GM18858 (cell line): Measurements from ENCODE around the gene EPHB3.

Experiments used
- ATAC-seq: cut with Tn5 transposase; IDR thresholded peaks from one replicate; pipeline ENCODE4 v1.9.1; 2021; ENCODE audit not compliant: unreplicated experiment

Gene EPHB3

DNA sequence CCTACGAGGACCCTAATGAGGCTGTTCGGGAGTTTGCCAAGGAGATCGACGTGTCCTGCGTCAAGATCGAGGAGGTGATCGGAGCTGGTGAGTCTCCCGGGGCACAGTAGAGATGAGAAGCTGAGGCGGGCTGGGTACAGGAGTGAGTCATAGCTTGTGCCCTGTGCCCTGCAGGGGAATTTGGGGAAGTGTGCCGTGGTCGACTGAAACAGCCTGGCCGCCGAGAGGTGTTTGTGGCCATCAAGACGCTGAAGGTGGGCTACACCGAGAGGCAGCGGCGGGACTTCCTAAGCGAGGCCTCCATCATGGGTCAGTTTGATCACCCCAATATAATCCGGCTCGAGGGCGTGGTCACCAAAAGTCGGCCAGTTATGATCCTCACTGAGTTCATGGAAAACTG is 17.9 kb downstream of the EPHB3 start:
- ATAC-seq = no peak

DNA sequence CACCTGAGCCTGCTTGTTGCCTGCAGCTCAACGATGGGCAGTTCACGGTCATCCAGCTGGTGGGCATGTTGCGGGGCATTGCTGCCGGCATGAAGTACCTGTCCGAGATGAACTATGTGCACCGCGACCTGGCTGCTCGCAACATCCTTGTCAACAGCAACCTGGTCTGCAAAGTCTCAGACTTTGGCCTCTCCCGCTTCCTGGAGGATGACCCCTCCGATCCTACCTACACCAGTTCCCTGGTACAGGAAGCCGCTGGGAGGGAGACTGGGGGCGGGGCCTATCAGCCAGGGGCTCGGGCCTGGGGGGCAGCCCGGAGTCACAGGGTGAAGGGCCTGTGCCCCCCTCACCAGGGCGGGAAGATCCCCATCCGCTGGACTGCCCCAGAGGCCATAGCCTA is 18.8 kb downstream of the EPHB3 start:
- no peak for ATAC-seq

DNA sequence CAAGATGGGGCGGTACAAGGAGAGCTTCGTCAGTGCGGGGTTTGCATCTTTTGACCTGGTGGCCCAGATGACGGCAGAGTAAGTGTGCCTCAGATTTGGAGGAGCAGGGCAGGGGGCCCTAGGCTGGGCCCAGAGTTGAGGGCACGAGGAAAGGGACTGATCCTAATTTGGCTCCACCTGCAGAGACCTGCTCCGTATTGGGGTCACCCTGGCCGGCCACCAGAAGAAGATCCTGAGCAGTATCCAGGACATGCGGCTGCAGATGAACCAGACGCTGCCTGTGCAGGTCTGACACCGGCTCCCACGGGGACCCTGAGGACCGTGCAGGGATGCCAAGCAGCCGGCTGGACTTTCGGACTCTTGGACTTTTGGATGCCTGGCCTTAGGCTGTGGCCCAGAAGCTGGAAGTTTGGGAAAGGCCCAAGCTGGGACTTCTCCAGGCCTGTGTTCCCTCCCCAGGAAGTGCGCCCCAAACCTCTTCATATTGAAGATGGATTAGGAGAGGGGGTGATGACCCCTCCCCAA is 19.8 kb downstream of the EPHB3 start:
- no peak for ATAC-seq

DNA sequence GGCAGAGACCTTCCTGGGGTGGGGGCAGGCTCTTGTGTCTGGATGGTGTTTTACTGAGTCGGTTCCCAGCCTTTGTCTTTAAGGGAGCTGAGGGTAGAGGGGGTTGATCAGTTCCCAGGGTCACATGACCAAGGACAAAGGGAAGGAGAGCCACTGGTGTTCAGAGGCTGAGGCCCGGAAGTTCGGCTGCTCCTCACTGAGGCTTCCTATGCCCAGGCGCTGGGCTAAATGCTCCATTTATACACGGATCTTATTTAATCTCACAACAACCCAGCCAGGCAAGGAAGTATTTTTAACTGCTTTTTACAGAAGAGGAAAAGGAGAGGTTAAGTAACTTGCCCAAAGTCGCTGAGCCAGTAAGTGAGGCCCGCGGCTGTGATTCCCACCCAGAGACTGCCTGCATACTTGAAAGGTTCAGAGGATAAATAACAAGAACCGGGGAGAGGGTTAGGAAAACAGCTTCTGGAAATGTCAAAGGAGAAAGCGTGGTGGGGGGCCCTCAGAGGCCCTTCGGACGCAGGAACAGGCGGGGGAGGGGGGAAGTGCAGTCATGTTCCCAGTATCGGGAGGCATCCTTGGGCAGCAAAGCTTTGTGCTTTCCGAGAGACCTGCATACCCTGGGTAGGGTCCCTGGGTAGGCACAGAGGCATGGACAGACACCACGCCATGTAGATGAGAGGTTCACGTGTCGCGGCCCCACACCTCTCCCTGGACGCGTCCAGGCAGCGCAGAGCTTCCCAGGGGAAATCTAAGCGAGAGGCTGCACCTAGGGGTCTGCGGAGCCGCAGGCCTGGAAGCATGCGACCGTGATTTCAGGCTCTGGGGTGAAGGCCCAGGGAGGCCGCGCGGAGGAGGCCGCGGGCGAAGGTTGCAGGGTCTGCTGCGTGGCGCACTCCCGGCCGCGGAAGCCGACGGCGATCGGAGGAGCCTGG is 21.3 kb downstream of the EPHB3 start:
- ATAC-seq = no peak

DNA sequence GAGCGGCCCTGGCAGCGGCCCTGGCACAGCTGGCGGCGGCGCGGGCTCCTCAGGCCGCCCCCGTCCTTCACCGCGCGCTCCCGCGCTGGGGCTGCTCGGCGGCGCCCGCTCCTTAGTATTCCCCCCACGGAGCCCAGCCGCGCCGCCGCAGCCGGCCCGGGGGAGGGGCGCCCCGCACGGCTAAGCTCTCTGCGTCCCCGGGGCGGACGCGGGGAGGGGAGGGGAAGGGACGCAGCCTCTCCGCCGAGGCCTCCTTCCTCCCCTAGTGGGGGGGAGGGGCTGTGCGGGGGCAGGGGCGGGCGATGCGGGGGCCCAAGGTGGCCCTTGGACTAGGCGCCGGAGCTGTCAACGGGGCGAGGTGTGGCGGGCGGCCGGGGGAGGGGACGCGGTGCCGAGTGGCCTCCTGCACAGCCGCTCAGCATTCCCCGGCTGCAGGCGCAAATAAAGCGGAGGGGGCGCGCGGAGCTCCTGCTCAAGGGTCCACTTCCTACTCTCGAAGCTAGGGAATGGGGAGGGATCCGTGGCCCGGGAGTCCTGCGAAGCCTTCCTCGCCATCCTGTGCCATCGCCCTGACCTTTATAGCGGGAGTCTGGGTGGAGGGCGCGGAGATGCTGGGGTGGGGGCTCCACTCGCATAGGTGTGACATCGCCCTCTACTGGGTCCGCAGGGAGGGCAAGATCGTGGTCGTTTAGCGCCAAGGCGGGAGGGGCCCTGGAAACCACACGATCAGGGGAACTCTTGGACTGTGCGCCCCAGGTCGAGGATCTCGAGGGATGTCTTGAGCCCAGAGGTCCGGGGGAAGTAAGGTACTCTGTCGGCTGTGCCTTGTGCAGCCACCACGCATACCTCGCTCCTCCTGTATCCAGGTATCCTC is 22.2 kb downstream of the EPHB3 start:
- ATAC-seq = no peak

DNA sequence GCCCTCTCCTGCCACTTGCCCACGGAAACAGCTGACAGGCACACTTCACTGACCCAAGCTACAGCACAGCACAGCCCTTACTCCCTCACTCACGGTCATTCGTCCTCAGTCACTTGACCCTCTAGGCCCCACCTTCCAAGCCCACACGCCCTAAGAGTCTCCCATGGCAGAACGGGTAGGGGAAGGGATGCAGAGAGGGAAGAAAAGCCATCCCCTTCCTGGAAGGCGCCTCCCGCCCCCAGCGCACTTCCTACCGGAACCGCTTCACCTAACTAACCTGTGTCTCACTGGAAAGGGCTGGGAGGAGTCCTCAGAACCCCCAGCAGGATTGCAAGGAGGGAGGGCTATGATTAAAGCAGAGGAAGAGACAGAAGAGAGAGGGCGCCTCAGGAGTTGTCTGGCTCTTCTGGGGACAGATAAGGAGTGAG is 22.9 kb downstream of the EPHB3 start:
- no peak for ATAC-seq

DNA sequence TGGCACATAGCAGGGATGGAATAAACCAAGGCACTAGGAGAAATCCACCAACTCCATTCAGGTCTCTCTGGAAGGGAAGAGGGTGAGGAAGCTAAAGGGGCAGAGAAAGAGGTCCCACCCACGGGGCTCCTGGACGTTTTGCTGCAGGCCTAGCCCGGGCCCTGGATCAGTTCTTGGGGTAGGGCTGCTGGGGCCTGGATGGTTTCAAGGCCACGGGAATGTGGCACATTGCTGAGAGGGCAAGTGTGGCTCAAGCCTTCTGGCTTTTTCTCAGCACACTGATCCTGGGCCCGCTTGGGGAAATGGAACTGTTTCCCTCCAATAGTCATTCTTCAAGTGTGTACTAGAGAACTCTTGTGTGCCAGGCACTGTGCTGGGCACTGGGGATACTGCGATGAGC is 24.0 kb downstream of the EPHB3 start:
- ATAC-seq = no peak

DNA sequence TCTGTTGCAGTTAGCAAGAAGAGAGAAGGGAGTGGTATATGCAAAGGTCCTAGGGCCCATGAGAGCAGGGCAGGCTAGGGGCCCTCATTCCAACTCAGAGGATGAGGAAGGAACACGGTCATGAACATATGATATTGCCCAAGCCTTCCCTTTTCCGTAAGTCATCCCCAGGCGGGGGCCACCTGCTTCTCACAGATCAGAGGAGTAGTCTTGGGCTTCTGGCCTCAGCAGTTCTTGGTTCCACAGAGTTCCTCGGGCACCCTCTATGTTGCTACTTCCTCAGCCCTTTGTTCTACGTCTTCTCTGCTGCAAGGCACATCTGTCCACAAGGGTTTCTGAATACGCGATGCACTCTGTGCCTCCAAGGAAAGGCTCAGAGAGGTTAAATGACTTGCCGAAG is 25.3 kb downstream of the EPHB3 start:
- no peak for ATAC-seq

DNA sequence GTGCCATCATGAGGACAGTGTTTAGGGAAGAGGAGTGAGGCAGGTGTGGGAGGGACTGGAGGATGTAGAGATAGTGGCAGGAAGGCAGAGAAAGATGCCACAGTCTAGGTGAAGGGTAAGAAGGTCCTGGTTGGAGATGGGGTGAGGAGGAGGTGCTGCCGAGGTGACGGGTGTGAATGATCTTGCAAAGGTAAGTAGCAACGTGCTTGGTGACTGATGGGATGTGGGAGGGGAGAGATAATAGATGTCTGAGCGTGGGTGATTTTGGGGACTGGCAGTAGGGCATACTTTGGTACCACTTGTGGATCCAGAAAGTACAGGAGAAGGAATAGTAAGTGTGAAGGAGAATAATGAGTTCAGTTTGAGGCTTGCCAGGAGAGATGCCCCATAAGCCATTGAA is 27.2 kb downstream of the EPHB3 start:
- no peak for ATAC-seq

DNA sequence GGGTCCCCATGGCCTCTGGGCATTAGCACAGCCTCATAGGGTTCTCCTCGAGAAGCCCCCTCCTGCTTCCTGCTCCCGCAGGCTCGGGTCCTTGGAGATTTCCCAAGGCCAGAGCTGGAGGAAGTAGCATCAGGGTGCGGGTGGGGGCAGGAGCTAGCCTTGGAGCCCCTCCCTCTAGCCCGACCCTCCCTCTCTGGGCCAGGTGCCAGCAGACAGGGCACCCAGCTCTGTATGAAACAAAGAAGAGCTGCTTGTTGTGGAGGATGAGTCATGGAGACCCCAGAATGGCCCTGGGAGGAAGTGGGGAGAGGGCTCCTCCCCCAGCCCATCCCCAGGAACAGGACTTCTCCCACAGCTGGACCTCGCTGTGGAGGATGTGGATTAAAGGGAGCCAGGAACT is 29.2 kb downstream of the EPHB3 start:
- no peak for ATAC-seq

DNA sequence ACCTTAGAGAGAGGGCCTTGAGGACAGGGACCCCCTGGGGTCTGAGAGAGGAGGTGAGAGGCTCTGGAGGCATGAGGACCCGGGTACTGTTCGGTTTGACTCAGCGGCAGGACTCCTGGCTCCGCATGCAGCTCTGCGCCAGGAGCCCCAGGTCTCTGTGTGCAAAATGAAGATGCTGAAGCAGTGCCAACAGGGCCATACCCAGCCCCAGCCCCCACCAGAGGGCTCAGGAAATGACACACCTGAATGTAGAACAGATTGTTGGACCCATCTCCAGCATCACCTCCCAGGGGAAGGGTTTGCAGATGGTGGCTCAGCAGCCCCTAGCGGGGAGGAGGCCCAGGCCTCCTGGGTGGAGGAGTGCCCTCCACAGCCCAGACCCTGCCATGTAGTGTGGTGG is 30.2 kb downstream of the EPHB3 start:
- no peak for ATAC-seq

DNA sequence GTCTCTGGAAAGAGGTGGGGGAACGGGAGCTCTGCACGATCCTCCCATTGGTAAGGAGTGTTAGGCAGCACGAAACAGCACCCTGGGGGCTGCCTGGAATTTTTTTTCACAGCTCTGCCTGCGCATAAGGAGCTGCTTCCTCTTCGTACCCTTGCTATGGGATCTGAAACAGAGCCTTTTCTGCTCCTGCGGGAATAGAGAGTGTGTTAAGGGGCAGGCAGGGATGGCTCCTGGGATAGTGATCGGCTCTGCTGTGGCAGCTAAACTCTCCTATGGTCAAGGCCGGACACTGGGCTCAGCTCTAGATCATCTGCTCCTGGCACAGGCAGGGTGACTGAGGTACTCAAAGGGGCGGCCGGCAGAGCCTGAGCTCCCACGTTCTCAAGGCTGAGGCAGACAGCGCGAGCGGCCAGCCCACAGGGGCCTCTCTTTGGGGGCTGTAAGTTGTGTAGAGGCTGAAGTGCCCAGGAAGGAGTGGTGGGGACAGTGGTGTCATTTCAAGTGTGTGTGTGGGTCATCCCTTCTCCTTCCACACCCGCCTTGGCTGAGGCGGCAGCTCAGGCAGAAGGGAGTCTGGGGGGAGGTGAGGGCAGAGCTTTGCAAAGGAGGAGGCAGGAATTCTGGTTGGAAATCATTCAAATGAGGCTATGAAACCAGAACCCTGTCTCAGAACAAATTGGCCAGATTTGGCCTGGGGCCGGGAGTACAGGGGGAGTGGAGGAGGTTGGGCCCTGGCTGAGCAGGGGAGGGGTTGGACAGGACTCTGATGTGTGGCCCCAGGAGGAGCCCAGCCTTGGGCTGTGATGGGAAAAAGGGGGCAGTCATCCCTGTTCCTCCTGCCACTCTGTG is 31.0 kb downstream of the EPHB3 start:
- ATAC-seq = no peak

DNA sequence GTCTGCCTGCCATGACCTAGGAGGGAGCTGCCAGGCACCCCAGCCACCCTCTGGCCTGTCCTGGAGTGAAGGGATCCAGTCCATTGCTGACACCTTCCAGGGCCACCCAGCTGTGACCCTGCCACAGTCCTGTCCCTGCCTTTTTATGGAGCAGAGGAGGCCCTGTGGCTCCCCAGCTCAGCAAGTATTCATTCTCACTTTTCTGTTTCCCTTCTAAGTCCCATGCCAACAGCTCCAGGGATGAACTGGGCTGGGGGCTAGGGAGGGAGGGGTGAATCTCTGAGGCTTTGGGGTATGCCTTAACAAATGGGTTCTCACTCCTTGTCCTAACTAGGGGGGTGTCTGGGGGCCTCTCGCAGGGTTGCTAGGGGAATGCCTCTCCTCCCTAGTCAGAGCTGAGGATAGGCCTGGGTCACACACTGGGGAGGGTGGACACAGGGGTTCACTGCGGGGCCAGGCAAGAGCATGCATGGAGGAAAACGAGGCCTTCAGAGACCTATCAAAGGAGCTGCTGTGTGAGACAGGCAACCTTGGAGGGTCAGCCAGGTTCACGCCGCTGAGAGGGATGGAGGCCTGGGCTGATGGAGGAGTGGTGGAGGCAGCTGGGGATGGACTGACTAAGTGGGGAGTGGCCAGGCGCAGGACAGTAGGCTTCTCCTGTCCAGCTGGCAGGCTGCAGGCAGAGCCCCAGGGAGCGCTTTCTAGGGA is 31.8 kb downstream of the EPHB3 start:
- ATAC-seq = no peak

DNA sequence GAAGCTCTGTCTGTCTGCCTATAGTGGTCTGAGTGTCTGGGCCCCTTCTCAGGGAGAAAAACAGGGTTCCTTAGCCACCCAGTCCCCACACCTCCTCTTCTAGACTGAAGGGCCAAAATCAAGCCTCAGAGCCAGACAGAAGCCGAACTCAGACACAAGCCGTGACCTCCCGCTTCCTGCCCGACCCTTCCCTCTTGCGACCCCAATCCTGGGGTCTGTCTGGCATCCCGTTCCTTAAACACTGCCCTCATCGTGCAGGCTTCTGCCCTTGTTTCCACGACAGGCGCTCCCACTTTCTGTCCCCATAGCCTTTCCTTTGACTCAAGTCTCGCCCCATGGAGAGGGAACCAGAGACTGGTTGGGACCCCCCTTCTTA is 32.3 kb downstream of the EPHB3 start:
- no peak for ATAC-seq

DNA sequence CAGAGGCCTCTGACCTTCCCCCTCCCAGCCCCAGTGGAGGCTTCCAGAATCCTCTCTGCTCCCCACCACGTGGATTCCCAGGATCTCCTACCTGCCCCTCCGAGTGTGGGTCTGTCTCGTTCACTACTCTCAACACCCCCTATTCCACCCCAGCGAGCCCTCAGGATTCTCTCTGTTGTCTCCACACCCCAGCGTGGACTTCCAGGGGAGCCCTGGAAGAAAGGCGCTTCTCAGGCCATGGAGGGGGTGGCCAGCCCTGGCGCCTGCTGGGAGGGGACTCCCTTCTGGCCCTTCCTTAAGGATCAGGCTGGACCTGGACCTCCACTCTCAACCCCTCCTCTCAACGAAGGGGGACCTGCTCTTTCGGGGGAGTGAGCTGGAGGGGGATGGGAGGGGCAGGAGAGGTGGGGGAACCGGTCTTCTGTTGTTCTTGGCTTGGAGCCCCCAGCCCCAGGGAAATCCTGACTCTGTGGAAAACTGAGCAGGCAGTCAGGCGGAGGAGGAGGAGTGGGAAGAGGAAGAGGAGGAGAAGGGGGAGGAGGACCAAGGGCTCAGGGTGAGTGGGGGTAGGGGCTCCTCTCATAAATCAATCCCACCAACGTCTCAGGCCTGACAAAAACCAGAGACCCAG is 32.9 kb downstream of the EPHB3 start:
- ATAC-seq = no peak

DNA sequence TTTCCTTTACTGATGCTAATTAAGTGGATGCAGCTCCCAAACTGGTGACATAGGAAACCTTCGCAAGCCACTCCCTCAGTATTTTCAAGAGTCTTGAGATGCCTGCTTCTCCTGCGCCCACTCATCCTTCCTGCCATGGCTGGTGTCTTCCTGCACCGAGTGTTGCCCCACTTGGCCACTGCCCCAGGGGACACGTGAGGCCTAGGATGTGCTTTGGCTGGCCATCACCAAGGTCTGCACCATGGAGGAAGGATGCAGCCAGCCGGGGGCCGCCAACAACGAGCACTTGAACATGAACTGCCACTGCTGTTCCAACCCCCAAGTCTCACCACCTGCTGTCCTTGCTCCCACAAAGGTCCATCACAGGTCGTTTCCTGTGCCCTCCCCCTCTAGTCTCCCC is 34.1 kb downstream of the EPHB3 start:
- ATAC-seq = no peak

DNA sequence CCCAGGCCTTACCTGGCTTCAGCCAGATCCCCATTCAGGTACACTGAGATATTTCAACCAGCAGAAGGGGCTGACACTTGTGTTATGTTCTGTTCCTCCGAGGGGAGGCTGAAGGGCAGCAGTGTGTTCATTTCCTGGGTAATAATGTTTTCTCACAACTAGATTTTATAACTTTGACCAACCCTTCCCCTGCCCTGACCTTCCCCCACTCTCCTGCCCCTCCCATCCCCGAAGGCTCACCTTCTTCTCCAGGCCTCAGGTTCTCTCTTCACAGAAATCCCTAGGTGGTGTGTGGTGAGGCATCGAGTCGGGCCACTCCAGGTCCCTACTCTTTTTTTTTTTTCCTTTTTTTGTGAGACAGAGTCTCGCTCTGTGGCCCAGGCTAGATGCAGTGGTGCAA is 34.6 kb downstream of the EPHB3 start:
- no peak for ATAC-seq

DNA sequence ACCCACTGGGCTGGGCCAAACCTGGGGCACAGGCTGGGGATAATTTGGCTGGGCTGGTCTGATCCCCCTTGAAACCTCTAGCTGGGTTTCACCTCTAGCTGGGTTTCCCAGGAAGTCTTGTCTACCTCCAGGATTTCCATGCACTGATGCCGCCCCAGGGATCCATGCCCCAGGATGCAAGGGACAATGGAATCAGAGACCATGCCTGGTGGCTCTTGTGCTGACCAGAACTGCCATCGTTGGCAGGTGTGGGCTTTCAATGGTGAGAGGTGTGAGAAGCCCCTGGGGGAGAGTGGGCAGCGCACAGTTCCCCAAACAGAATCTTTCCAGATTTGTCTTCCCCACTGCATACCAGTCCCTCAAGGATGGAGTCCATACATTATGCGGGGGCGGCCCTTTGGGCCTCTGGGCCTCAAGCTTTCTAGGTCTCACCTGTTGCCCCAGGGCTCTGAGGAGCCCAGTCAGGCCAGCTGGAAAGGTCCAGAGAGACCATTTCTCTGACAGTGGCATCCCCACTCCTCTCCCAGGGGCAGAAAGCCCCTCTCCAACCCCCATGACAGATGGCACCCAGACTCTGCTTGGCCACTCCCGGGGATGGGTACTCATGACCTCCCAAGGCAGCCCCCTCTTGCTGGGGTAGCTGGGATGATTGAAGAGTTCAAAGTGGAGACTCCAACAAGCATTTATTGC is 35.4 kb downstream of the EPHB3 start:
- no peak for ATAC-seq

DNA sequence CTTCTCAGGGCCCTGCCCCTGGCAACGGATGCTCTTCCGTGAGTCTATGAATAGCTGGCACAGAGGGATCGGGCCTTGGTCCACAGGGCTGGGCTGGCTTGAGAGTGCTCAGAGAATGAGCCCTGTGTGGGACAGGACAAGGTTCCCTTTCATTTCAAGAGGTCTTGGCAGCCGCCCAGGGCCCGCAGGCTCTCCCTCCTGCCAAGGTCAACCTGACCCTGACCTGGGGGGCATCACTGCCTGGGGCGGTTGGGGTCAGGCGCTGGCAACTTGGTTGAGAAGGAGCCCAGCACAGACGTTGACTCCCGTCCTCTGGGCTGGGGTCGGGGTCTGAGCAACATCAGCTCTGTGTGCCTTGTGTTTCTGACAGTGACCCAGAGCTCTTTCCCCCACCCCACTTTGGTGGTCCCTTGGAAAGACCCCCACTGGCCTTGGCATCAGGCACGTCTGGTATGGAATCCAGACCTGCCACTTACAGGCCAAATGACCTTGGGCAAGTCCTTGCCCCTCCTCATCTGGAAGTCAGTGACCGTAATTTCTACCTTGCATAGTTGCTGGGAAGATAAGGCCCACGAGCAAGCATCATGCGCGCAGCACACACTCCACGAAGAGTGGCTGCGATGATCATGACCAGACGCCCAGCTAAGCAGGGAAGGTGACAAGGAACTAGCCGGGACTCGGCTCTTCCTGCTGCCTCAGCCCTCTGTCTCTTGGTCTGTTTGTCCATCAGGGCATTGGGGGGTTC is 36.4 kb downstream of the EPHB3 start:
- no peak for ATAC-seq
